ENCODE data around the gene ZNF154. TPM values are rescaled to one million over a fixed set of nuclear protein-coding genes. Genes with fewer than 3 reads are reported as not detected.

The ZNF154 gene
- total RNA-seq, 2 experiments from 2014 or later = 3.6 to 3.8 TPM

- Mint-ChIP-seq H3K27me3 (no peaks in the 10 kb centered on the region), H3K4me1 (ENCODE audit: low read depth) (peaks cover 6% of the 10 kb centered on the region), H3K36me3 (ENCODE audit: low read depth) (peaks cover 74% of the 10 kb centered on the region), H3K9me3 (peaks cover 63% of the 10 kb centered on the region), H3K4me3 (no peak overlapping the region), H3K27ac (no peak overlapping the region)
- ChIA-PET POLR2A (no interaction called here), CTCF (no interaction called here)
- intact Hi-C loops (cut with micrococcal nuclease) = no loop called here
- ATAC-seq (no peak), DNase-seq (no peak)
- TF ChIP-seq CTCF (IDR thresholded peaks at IDR 0.05) = no peak
These were observed 11.9 kb upstream of the ZNF154 start for GRCh38 chr19:57720878-57721277.

GRCh38 chr19:57719901-57720519, 11.0 kb upstream of the ZNF154 start:
- POLR2A ChIA-PET = no interaction called here

GRCh38 chr19:57719424-57719823, 10.4 kb upstream of the ZNF154 start:
- no peak for TF ChIP-seq CTCF (IDR thresholded peaks at IDR 0.05)
- DNase-seq (no peak), ATAC-seq (no peak)
- no peaks in the 10 kb centered on the region for H3K27me3 Mint-ChIP-seq
- no peak overlapping the region for H3K27ac Mint-ChIP-seq
- peaks cover 66% of the 10 kb centered on the region for H3K9me3 Mint-ChIP-seq
- peaks cover 74% of the 10 kb centered on the region for H3K36me3 Mint-ChIP-seq (ENCODE audit: low read depth)
- intact Hi-C loops (cut with micrococcal nuclease) = no loop called here
- peaks cover 4% of the 10 kb centered on the region for H3K4me1 Mint-ChIP-seq (ENCODE audit: low read depth)
- no peak overlapping the region for H3K4me3 Mint-ChIP-seq
- CTCF ChIA-PET = no interaction called here
- POLR2A ChIA-PET = interaction anchor here (1.0 kb wide), 1 partner anchor 12 kb away, joined by 3 read pairs; no protein-coding TSS in a partner anchor

More at GRCh38 chr19:57719901-57720519, 11.0 kb upstream of the ZNF154 start:
- Mint-ChIP-seq H3K36me3 (ENCODE audit: low read depth) (peaks cover 76% of the 10 kb centered on the region), H3K27ac (no peak overlapping the region), H3K27me3 (no peaks in the 10 kb centered on the region), H3K4me3 (no peak overlapping the region), H3K9me3 (peaks cover 65% of the 10 kb centered on the region), H3K4me1 (ENCODE audit: low read depth) (peaks cover 6% of the 10 kb centered on the region)
- ATAC-seq (no peak), DNase-seq (no peak)
- no peak for TF ChIP-seq CTCF (IDR thresholded peaks at IDR 0.05)
- intact Hi-C loops (cut with micrococcal nuclease) = no loop called here
- CTCF ChIA-PET = no interaction called here

- intact Hi-C loops (cut with micrococcal nuclease) = no loop called here
- Mint-ChIP-seq H3K9me3 (peaks cover 38% of the 10 kb centered on the region), H3K4me1 (ENCODE audit: low read depth) (peaks cover 19% of the 10 kb centered on the region), H3K27me3 (no peaks in the 10 kb centered on the region), H3K27ac (no peak overlapping the region), H3K4me3 (no peak overlapping the region), H3K36me3 (ENCODE audit: low read depth) (peaks cover 54% of the 10 kb centered on the region)
- ChIA-PET POLR2A (interaction anchor here (0.9 kb wide), 1 partner anchor 205 kb away, joined by 3 read pairs; no protein-coding TSS in a partner anchor), CTCF (interaction anchor here (1.2 kb wide), 1 partner anchor 109 kb away, joined by 3 read pairs; no protein-coding TSS in a partner anchor)
- TF ChIP-seq CTCF (IDR thresholded peaks at IDR 0.05) = no peak
- no peak for ATAC-seq
- no peak for DNase-seq
These were observed 3.2 kb upstream of the ZNF154 start for GRCh38 chr19:57712222-57712621.

GRCh38 chr19:57709616-57710015, 612 bp upstream of the ZNF154 start:
- no peak for TF ChIP-seq CTCF (IDR thresholded peaks at IDR 0.05)

More at GRCh38 chr19:57709616-57710015, 612 bp upstream of the ZNF154 start:
- ChIA-PET CTCF (interaction anchor here (1.1 kb wide), 1 partner anchor 27 kb away, joined by 3 read pairs; no protein-coding TSS in a partner anchor), POLR2A (interaction anchor here (1.1 to 1.6 kb wide), 3 partner anchors 18 to 274 kb away, joined by 3 to 4 read pairs (median 4); partner anchors contain the start of gene ZNF671)
- Mint-ChIP-seq H3K9me3 (peaks cover 40% of the 10 kb centered on the region), H3K4me1 (ENCODE audit: low read depth) (peaks cover 35% of the 10 kb centered on the region), H3K27me3 (no peaks in the 10 kb centered on the region), H3K36me3 (ENCODE audit: low read depth) (peaks cover 60% of the 10 kb centered on the region), H3K27ac (no peak overlapping the region), H3K4me3 (peak overlapping the region; percentile 77)
- DNase-seq (no peak), ATAC-seq (no peak)
- intact Hi-C loops (cut with micrococcal nuclease) = no loop called here

All from activated CD8-positive, alpha-beta T cell treated with anti-CD3 and anti-CD28 coated beads for 36 hours (primary cell).